ENCODE measurements around the gene CHST9. TPM values are rescaled to one million over a fixed set of nuclear protein-coding genes. Genes with fewer than 3 reads are reported as not detected.

The CHST9 gene
- total and polyA plus RNA-seq, 7 donors, result under 0.01 to 0.11 (median 0.07) TPM; not detected in 2

DNA sequence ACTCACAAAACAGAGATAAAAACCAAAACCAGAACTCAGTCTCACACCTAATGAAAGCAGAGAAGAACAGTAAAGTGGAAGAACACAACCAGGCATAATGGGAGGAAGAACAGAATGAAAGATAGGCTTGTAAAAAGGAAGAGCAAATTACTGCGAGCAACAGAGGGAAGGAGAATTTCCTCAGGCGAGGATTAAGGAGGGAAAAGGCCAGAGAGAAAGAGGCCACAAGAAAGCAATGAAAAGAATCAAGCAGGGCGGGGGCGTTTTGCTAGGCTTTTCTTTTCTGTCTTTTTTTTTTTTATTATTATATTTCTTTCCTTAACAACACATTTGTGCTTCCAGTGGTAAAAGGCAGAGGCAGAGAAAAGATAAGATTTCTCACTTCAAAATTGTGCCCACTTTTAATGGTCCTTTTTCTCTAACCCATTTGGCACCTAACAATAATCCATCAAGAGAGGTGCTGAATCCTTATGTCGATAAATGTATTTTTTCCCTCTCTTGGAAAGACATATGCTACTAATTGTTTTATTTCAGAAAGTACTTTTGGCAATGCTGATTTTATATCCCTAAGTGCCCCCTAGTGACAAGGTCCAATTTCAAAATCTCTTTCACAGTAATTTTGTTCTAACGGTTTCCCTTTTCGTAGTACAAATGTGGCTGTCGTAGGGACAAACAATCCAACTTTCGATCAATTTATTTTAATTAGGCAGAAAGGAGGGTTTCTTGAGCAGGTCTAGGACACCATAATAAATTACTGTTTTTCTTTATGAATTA lies 180.9 kb downstream of the CHST9 start:
- 40 to 53% (median 46%) methylated on average over 9 of the region's 9 CpGs for WGBS, 3 donors
- no peaks in the 10 kb centered on the region for H3K27me3 ChIP-seq (ENCODE audit: insufficient read depth in 3 of 3, low read length in 2 of 3)
- DNase-seq (no peak), ATAC-seq (peak in 1 of 4 donors; percentile 72)
- no peaks in the 10 kb centered on the region for H3K36me3 ChIP-seq (ENCODE audit: insufficient read depth in 1 of 2, low read depth in 1 of 2)
- no peaks in the 10 kb centered on the region for H3K4me1 ChIP-seq
- no peak overlapping the region for H3K4me3 ChIP-seq
- intact Hi-C loops (cut with DNase I), result loop anchor here in 1 of 2 donors (10.0 kb wide), 2 partner anchors 139 to 599 kb away; partner anchors contain the start of gene AQP4
- H3K9me3 ChIP-seq, result no peaks in the 10 kb centered on the region
- no peak overlapping the region for H3K27ac ChIP-seq
- TF ChIP-seq, protein P1, sequence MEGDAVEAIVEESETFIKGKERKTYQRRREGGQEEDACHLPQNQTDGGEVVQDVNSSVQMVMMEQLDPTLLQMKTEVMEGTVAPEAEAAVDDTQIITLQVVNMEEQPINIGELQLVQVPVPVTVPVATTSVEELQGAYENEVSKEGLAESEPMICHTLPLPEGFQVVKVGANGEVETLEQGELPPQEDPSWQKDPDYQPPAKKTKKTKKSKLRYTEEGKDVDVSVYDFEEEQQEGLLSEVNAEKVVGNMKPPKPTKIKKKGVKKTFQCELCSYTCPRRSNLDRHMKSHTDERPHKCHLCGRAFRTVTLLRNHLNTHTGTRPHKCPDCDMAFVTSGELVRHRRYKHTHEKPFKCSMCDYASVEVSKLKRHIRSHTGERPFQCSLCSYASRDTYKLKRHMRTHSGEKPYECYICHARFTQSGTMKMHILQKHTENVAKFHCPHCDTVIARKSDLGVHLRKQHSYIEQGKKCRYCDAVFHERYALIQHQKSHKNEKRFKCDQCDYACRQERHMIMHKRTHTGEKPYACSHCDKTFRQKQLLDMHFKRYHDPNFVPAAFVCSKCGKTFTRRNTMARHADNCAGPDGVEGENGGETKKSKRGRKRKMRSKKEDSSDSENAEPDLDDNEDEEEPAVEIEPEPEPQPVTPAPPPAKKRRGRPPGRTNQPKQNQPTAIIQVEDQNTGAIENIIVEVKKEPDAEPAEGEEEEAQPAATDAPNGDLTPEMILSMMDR (IDR thresholded peaks at IDR 0.05), result peak; percentile 52

GRCh38 chr18:26999797-27000196 lies 185.3 kb downstream of the CHST9 start:
- no peak for ATAC-seq

GRCh38 chr18:26993568-26993967 lies 191.5 kb downstream of the CHST9 start:
- TF ChIP-seq, protein P1 (IDR thresholded peaks at IDR 0.05), result no peak

More at GRCh38 chr18:26999797-27000196, 185.3 kb downstream of the CHST9 start:
- Histone ChIP-seq H3K9me3 (no peaks in the 10 kb centered on the region), H3K27me3 (ENCODE audit: insufficient read depth in 3 of 3, low read length in 2 of 3) (no peaks in the 10 kb centered on the region), H3K36me3 (ENCODE audit: insufficient read depth in 1 of 2, low read depth in 1 of 2) (no peaks in the 10 kb centered on the region), H3K4me3 (no peak overlapping the region), H3K27ac (no peak overlapping the region), H3K4me1 (no peaks in the 10 kb centered on the region)
- 16 to 32% (median 18%) methylated on average over 3 of the region's 3 CpGs for WGBS, 3 donors
- DNase-seq, result no peak
- intact Hi-C loops (cut with DNase I), result loop anchor here in 1 of 2 donors (10.0 kb wide), 2 partner anchors 135 to 595 kb away; partner anchors contain the start of gene AQP4
- TF ChIP-seq, protein P1 (IDR thresholded peaks at IDR 0.05), result no peak

GRCh38 chr18:26992926-26993325 lies 192.2 kb downstream of the CHST9 start:
- 74 to 78% (median 76%) methylated on average over 2 of the region's 2 CpGs for WGBS, 3 donors
- H3K4me3 ChIP-seq, result no peak overlapping the region

More at GRCh38 chr18:26993568-26993967, 191.5 kb downstream of the CHST9 start:
- Histone ChIP-seq H3K4me1 (no peaks in the 10 kb centered on the region), H3K27me3 (ENCODE audit: insufficient read depth in 3 of 3, low read length in 2 of 3) (no peaks in the 10 kb centered on the region), H3K36me3 (ENCODE audit: insufficient read depth in 1 of 2, low read depth in 1 of 2) (no peaks in the 10 kb centered on the region), H3K4me3 (no peak overlapping the region), H3K9me3 (no peaks in the 10 kb centered on the region), H3K27ac (no peak overlapping the region)
- no peak for DNase-seq
- 91 to 93% (median 91%) methylated on average over 6 of the region's 6 CpGs for WGBS, 3 donors
- ATAC-seq, result no peak
- intact Hi-C loops (cut with DNase I), result loop anchor here in 1 of 2 donors (5.0 kb wide), 2 partner anchors 171 to 1356 kb away; no protein-coding TSS in a partner anchor

More at GRCh38 chr18:26992926-26993325, 192.2 kb downstream of the CHST9 start:
- TF ChIP-seq, protein P1 (IDR thresholded peaks at IDR 0.05), result no peak
- Histone ChIP-seq H3K36me3 (ENCODE audit: insufficient read depth in 1 of 2, low read depth in 1 of 2) (no peaks in the 10 kb centered on the region), H3K27me3 (ENCODE audit: insufficient read depth in 3 of 3, low read length in 2 of 3) (no peaks in the 10 kb centered on the region), H3K9me3 (no peaks in the 10 kb centered on the region), H3K4me1 (no peaks in the 10 kb centered on the region), H3K27ac (no peak overlapping the region)
- DNase-seq (no peak), ATAC-seq (no peak)
- intact Hi-C loops (cut with DNase I), result loop anchor here in 1 of 2 donors (5.0 kb wide), 2 partner anchors 171 to 1356 kb away; no protein-coding TSS in a partner anchor
